ENCODE data around the gene CTDSPL.

GRCh38 chr3:37932505-37932904, 70.8 kb downstream of the CTDSPL start:
- TF ChIP-seq, protein P1, sequence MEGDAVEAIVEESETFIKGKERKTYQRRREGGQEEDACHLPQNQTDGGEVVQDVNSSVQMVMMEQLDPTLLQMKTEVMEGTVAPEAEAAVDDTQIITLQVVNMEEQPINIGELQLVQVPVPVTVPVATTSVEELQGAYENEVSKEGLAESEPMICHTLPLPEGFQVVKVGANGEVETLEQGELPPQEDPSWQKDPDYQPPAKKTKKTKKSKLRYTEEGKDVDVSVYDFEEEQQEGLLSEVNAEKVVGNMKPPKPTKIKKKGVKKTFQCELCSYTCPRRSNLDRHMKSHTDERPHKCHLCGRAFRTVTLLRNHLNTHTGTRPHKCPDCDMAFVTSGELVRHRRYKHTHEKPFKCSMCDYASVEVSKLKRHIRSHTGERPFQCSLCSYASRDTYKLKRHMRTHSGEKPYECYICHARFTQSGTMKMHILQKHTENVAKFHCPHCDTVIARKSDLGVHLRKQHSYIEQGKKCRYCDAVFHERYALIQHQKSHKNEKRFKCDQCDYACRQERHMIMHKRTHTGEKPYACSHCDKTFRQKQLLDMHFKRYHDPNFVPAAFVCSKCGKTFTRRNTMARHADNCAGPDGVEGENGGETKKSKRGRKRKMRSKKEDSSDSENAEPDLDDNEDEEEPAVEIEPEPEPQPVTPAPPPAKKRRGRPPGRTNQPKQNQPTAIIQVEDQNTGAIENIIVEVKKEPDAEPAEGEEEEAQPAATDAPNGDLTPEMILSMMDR (conservative IDR thresholded peaks at IDR 0.05; ENCODE audit: low read depth, low read length) = no peak
- TF ChIP-seq EZH2 (IDR thresholded peaks at IDR 0.05; ENCODE audit: low read length, unreplicated experiment) = no peak
